HL-60 (cell line): ENCODE measurements around the gene KRT10.

ENCODE experiments used
- DNase-seq, 2 experiments: peaks; one replicate each; pipeline ENCODE4 v3.0.0-alpha.2; 2010 to 2020; ENCODE audit warnings: low read depth in 1 of 2, low spot score in 1 of 2
- H3K27ac ChIP-seq: fragments of 250-450 bp; sonication (Bioruptor Pico); replicated peaks from 2 replicates; pipeline ENCODE4 v1.5.1; 2020; ENCODE audit warnings: mild to moderate bottlenecking, moderate library complexity
- H3K27me3 ChIP-seq: fragments of 250-450 bp; sonication (Bioruptor Pico); 2 replicates; pipeline ENCODE4 v1.5.1; 2021; ENCODE audit warnings: mild to moderate bottlenecking, moderate library complexity; ENCODE audit not compliant: insufficient read depth, poor library complexity, severe bottlenecking
- H3K4me3 ChIP-seq: replicated peaks from 2 replicates; pipeline ENCODE4 v1.5.1; 2011; ENCODE audit warnings: mild to moderate bottlenecking, control low read depth, low read length; ENCODE audit not compliant: insufficient read depth
- CTCF ChIP-seq: IDR thresholded peaks from one replicate; pipeline ENCODE4 v1.5.1; 2011; ENCODE audit warnings: low read length, control low read depth, inconsistent platforms; ENCODE audit not compliant: insufficient read depth
- GABPA ChIP-seq: IDR thresholded peaks from 2 replicates; pipeline ENCODE4 v1.6.1; 2012; ENCODE audit warnings: low read depth
- POLR2AphosphoS5 ChIP-seq: IDR thresholded peaks from 2 replicates; pipeline ENCODE4 v1.6.1; 2012; ENCODE audit warnings: low read depth
- SPI1 ChIP-seq: IDR thresholded peaks from 2 replicates; pipeline ENCODE4 v1.6.1; 2012; ENCODE audit warnings: low read depth, mild to moderate bottlenecking, borderline replicate concordance
- TF ChIP-seq, protein P1 (sequence below): IDR thresholded peaks from 2 replicates; pipeline ENCODE4 v1.6.1; 2012; ENCODE audit warnings: low read depth; ENCODE audit not compliant: insufficient replicate concordance

KRT10 gene

GRCh38 chr17:40791111-40791510 lies 31.3 kb downstream of the KRT10 start:
- Histone ChIP-seq H3K4me3 (no peak overlapping the region), H3K27me3 (peaks cover 3% of the 10 kb centered on the region), H3K27ac (no peak overlapping the region)
- TF ChIP-seq CTCF: no peak
- TF ChIP-seq GABPA: no peak
- TF ChIP-seq SPI1: no peak
- TF ChIP-seq POLR2AphosphoS5: no peak
- TF ChIP-seq, protein P1, sequence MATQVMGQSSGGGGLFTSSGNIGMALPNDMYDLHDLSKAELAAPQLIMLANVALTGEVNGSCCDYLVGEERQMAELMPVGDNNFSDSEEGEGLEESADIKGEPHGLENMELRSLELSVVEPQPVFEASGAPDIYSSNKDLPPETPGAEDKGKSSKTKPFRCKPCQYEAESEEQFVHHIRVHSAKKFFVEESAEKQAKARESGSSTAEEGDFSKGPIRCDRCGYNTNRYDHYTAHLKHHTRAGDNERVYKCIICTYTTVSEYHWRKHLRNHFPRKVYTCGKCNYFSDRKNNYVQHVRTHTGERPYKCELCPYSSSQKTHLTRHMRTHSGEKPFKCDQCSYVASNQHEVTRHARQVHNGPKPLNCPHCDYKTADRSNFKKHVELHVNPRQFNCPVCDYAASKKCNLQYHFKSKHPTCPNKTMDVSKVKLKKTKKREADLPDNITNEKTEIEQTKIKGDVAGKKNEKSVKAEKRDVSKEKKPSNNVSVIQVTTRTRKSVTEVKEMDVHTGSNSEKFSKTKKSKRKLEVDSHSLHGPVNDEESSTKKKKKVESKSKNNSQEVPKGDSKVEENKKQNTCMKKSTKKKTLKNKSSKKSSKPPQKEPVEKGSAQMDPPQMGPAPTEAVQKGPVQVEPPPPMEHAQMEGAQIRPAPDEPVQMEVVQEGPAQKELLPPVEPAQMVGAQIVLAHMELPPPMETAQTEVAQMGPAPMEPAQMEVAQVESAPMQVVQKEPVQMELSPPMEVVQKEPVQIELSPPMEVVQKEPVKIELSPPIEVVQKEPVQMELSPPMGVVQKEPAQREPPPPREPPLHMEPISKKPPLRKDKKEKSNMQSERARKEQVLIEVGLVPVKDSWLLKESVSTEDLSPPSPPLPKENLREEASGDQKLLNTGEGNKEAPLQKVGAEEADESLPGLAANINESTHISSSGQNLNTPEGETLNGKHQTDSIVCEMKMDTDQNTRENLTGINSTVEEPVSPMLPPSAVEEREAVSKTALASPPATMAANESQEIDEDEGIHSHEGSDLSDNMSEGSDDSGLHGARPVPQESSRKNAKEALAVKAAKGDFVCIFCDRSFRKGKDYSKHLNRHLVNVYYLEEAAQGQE: no peak
- no peak for DNase-seq

GRCh38 chr17:40782450-40782849 lies 40.0 kb downstream of the KRT10 start, which contains the start of gene KRT27:
KRT27 (minus strand) TSS chr17:40782550; CDS start chr17:40782493, 57 bp downstream.
- peaks cover 10% of the 10 kb centered on the region for H3K27me3 ChIP-seq
- TF ChIP-seq POLR2AphosphoS5 (no peak), GABPA (no peak), SPI1 (no peak)
- TF ChIP-seq, protein P1: no peak
- no peak for DNase-seq
- no peak within 1 kb of the TSS for H3K27ac ChIP-seq
- H3K4me3 ChIP-seq: no peak within 1 kb of the TSS

GRCh38 chr17:40779181-40779909 lies 43.1 kb downstream of the KRT10 start:
- no peak for DNase-seq
- TF ChIP-seq POLR2AphosphoS5: no peak
- no peak for TF ChIP-seq SPI1
- TF ChIP-seq, protein P1: no peak
- no peak for TF ChIP-seq CTCF
- no peak for TF ChIP-seq GABPA
- H3K27ac ChIP-seq: no peak overlapping the region
- no peak overlapping the region for H3K4me3 ChIP-seq
- peaks cover 10% of the 10 kb centered on the region for H3K27me3 ChIP-seq
